ENCODE results near the gene QDPR. TPM values are rescaled to one million over a fixed set of nuclear protein-coding genes. Genes with fewer than 3 reads are reported as not detected.
A peak's percentile ranks its signal among the peaks of the same experiment; 100 is the strongest.

QDPR gene
- total RNA-seq, 1 donor from 2014 or later: 53.0 TPM

DNA sequence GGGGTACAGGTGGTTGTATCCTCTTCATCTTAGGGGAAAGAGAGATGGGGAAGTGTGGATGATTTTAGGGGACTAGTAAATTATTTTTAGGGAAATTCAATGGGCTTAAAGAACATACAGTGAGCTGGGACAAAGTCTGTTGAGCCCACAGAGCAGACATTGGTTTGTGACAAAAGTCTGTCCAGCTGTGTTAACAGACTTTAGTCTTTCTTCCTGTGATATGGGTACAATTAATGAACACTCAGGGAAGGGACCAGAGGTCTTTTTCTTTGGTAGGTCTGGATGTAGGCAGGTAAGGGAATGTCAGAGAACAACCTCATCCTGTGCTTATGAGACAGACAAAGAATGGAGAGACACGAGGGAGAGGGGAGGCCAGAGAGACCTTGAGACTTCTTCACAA lies 5.1 kb upstream of the QDPR start:
- Mint-ChIP-seq H3K4me3 (ENCODE audit: low read depth) (no peak overlapping the region), H3K9me3 (ENCODE audit: low read depth) (no peaks in the 10 kb centered on the region), H3K27me3 (peaks cover 10% of the 10 kb centered on the region), H3K27ac (no peak overlapping the region), H3K36me3 (ENCODE audit: insufficient read depth) (no peaks in the 10 kb centered on the region), H3K4me1 (ENCODE audit: low read depth) (peaks cover 25% of the 10 kb centered on the region)
- no peak for DNase-seq (ENCODE audit: low spot score, unreplicated experiment)
- TF ChIP-seq, protein P1, sequence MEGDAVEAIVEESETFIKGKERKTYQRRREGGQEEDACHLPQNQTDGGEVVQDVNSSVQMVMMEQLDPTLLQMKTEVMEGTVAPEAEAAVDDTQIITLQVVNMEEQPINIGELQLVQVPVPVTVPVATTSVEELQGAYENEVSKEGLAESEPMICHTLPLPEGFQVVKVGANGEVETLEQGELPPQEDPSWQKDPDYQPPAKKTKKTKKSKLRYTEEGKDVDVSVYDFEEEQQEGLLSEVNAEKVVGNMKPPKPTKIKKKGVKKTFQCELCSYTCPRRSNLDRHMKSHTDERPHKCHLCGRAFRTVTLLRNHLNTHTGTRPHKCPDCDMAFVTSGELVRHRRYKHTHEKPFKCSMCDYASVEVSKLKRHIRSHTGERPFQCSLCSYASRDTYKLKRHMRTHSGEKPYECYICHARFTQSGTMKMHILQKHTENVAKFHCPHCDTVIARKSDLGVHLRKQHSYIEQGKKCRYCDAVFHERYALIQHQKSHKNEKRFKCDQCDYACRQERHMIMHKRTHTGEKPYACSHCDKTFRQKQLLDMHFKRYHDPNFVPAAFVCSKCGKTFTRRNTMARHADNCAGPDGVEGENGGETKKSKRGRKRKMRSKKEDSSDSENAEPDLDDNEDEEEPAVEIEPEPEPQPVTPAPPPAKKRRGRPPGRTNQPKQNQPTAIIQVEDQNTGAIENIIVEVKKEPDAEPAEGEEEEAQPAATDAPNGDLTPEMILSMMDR (IDR thresholded peaks at IDR 0.05; ENCODE audit: unreplicated experiment): no peak

- H3K4me3 Mint-ChIP-seq (ENCODE audit: low read depth): no peak overlapping the region
- TF ChIP-seq, protein P1 (IDR thresholded peaks at IDR 0.05; ENCODE audit: unreplicated experiment): no peak
- no peak for DNase-seq (ENCODE audit: low spot score, unreplicated experiment)
- H3K27ac Mint-ChIP-seq: no peak overlapping the region
- H3K9me3 Mint-ChIP-seq (ENCODE audit: low read depth): no peaks in the 10 kb centered on the region
- peaks cover 10% of the 10 kb centered on the region for H3K27me3 Mint-ChIP-seq
- H3K4me1 Mint-ChIP-seq (ENCODE audit: low read depth): peaks cover 33% of the 10 kb centered on the region
- H3K36me3 Mint-ChIP-seq (ENCODE audit: insufficient read depth): no peaks in the 10 kb centered on the region
Measured at GRCh38 chr4:17515445-17516407, 3.8 kb upstream of the QDPR start.

GRCh38 chr4:17514865-17515264 lies 3.0 kb upstream of the QDPR start, which contains the start of gene CLRN2:
CLRN2 (plus strand) TSS chr4:17515165; CDS start chr4:17515267, 102 bp downstream.
- Mint-ChIP-seq H3K4me1 (ENCODE audit: low read depth) (peaks cover 39% of the 10 kb centered on the region), H3K4me3 (ENCODE audit: low read depth) (no peak within 1 kb of the TSS), H3K9me3 (ENCODE audit: low read depth) (no peaks in the 10 kb centered on the region), H3K36me3 (ENCODE audit: insufficient read depth) (no peaks in the 10 kb centered on the region), H3K27me3 (peaks cover 10% of the 10 kb centered on the region), H3K27ac (no peak within 1 kb of the TSS)
- no peak for DNase-seq (ENCODE audit: low spot score, unreplicated experiment)
- TF ChIP-seq, protein P1 (IDR thresholded peaks at IDR 0.05; ENCODE audit: unreplicated experiment): no peak

DNA sequence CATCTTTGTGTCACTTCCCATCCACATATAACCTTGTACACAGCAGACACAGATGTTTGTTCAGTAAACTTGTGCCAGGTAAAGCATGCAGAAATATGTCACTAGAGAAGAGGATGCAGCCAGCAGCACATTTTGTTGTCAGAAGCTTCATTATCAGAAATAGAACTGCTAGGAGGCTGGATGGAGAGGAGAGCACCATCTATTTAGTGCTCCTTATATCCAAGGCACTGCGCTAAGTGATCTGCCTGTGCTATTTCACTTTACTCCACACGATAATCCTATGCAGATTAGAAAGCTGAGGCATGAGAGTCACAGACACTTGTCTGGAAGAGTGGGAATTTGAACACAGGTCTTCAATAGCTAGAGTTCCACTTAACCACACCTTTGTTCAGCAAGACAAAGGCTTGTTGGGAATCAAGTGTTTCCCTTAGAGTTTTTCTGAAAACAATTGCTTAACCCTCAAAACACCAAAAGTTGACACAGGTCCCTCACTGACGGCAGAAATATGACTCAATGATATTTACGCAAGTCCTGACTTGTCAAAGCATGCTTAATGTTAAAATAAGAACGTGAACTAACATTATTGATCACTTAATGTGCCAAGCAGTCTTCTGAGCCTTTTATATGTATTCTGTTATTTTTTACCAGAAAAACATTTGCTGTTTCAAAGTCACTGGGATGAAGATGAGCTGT lies 1.2 kb upstream of the QDPR start:
- Mint-ChIP-seq H3K4me3 (ENCODE audit: low read depth) (peak overlapping the region; percentile 70), H3K27me3 (peaks cover 10% of the 10 kb centered on the region), H3K36me3 (ENCODE audit: insufficient read depth) (peaks cover 2% of the 10 kb centered on the region), H3K4me1 (ENCODE audit: low read depth) (peaks cover 39% of the 10 kb centered on the region), H3K27ac (no peak overlapping the region), H3K9me3 (ENCODE audit: low read depth) (no peaks in the 10 kb centered on the region)
- no peak for DNase-seq (ENCODE audit: low spot score, unreplicated experiment)
- TF ChIP-seq, protein P1 (IDR thresholded peaks at IDR 0.05; ENCODE audit: unreplicated experiment): no peak

DNA sequence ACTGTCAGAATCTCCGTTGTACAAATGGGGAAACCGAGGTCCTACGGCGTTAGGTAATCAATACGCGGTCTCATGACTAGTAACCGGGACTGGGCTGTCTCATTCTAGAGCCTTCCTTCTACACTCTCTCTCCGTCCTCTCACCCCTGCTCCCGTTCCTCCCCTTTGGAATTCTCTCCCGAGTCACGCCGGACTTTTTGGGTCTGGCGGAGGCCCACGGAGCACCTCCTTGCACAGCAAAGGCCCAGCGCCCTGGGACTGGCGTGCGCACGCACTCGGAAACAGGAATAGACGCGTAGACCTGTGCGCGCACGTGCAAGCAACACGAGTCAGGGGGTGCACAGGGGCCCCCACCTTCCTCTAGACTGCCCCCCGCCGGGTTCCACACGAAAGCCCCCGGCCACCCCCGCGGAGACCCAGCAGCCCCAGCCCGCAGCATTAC lies 361 bp downstream of the QDPR start:
- peak overlapping the region; percentile 93 for H3K27ac Mint-ChIP-seq
- DNase-seq (ENCODE audit: low spot score, unreplicated experiment): peak; percentile 27
- peaks cover 4% of the 10 kb centered on the region for H3K36me3 Mint-ChIP-seq (ENCODE audit: insufficient read depth)
- H3K4me3 Mint-ChIP-seq (ENCODE audit: low read depth): peak overlapping the region; percentile 93
- TF ChIP-seq, protein P1 (IDR thresholded peaks at IDR 0.05; ENCODE audit: unreplicated experiment): no peak
- H3K27me3 Mint-ChIP-seq: peaks cover 10% of the 10 kb centered on the region
- H3K4me1 Mint-ChIP-seq (ENCODE audit: low read depth): peaks cover 30% of the 10 kb centered on the region
- H3K9me3 Mint-ChIP-seq (ENCODE audit: low read depth): no peaks in the 10 kb centered on the region

Measured in progenitor cell of endocrine pancreas (in vitro differentiated cells).